Neural crest cell (in vitro differentiated cells): ENCODE results near the gene DEFB128. TPM values are rescaled to one million over a fixed set of nuclear protein-coding genes. Genes with fewer than 3 reads are reported as not detected.

Experiments
- DNase-seq: peaks from one replicate; pipeline ENCODE4 v3.0.0; 2021; ENCODE audit warnings: low read depth, mixed read lengths, low spot score
- H3K27ac Mint-ChIP-seq: one replicate; pipeline ENCODE4 v1.8.0; 2021; ENCODE audit warnings: mild to moderate bottlenecking, mixed read lengths; ENCODE audit not compliant: unreplicated experiment
- H3K27me3 Mint-ChIP-seq: 2 replicates; pipeline ENCODE4 v1.8.0; 2021; ENCODE audit warnings: low read depth, mild to moderate bottlenecking, mixed read lengths
- H3K36me3 Mint-ChIP-seq: 2 replicates; pipeline ENCODE4 v1.8.0; 2021; ENCODE audit warnings: low read depth, mild to moderate bottlenecking, mixed read lengths
- H3K4me1 Mint-ChIP-seq: 2 replicates; pipeline ENCODE4 v1.8.0; 2021; ENCODE audit warnings: mixed read lengths
- H3K4me3 Mint-ChIP-seq: one replicate; pipeline ENCODE4 v1.8.0; 2021; ENCODE audit warnings: mild to moderate bottlenecking, mixed read lengths
- H3K9me3 Mint-ChIP-seq: 2 replicates; pipeline ENCODE4 v1.8.0; 2021; ENCODE audit warnings: mixed read lengths
- total RNA-seq: library from RNA; stranded (reverse); gene quantifications from 2 replicates; pipeline ENCODE4 v1.2.1, GENCODE V29; 2021
- TF ChIP-seq, protein P1 (sequence below): fragments of 200-600 bp; sonication (generic); conservative IDR thresholded peaks from 2 replicates; pipeline ENCODE4 v1.5.0; 2021; ENCODE audit warnings: antibody characterized with exemption, mild to moderate bottlenecking

Gene DEFB128
- total RNA-seq, 1 donor from 2014 or later, result not detected

DNA sequence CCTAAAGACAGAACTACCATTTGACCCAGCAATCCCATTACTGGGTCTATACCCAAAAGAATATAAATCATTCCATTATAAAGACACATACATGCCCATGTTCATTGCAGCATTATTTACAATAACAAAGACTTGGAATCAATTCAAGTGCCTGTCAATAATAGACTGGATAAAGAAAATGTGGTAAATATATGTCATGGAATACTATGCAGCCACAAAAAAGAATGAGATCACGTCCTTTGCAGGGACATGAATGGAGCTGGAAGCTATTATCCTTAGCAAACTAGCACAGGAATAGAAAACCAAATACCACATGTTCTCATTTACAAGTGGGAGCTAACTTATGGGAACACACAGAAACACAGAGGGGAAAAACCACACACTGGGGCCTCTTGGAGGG, 8.7 kb upstream of the DEFB128 start:
- H3K36me3 Mint-ChIP-seq, result no peaks in the 10 kb centered on the region

DNA sequence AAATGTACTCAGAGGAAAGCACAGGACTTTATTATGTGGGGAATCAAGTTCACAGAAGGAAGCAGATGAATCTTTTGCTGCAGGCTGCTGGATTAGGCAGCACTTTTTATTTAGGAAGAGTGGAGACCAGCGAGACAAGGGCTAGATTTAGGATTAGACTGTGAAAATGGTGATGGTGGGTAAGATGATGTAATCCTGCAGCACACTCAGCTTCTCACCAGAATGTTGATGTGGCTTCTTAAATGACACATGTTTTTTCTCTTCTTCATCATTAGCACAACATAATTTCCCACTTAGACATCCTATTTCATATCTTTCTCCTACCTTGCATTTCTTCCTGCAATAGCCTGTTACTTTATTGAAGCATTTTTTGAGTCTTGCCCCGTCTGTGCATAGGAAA, 1.8 kb downstream of the DEFB128 start:
- H3K27ac Mint-ChIP-seq, result no peak overlapping the region
- peaks cover 98% of the 10 kb centered on the region for H3K27me3 Mint-ChIP-seq
- no peak overlapping the region for H3K4me3 Mint-ChIP-seq
- H3K9me3 Mint-ChIP-seq, result peaks cover 12% of the 10 kb centered on the region
- H3K36me3 Mint-ChIP-seq, result peaks cover 2% of the 10 kb centered on the region
- DNase-seq, result no peak
- no peaks in the 10 kb centered on the region for H3K4me1 Mint-ChIP-seq
- TF ChIP-seq, protein P1, sequence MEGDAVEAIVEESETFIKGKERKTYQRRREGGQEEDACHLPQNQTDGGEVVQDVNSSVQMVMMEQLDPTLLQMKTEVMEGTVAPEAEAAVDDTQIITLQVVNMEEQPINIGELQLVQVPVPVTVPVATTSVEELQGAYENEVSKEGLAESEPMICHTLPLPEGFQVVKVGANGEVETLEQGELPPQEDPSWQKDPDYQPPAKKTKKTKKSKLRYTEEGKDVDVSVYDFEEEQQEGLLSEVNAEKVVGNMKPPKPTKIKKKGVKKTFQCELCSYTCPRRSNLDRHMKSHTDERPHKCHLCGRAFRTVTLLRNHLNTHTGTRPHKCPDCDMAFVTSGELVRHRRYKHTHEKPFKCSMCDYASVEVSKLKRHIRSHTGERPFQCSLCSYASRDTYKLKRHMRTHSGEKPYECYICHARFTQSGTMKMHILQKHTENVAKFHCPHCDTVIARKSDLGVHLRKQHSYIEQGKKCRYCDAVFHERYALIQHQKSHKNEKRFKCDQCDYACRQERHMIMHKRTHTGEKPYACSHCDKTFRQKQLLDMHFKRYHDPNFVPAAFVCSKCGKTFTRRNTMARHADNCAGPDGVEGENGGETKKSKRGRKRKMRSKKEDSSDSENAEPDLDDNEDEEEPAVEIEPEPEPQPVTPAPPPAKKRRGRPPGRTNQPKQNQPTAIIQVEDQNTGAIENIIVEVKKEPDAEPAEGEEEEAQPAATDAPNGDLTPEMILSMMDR, result no peak

More for the DNA sequence above, 8.7 kb upstream of the DEFB128 start:
- Mint-ChIP-seq H3K4me3 (no peak overlapping the region), H3K27ac (no peak overlapping the region), H3K27me3 (peaks cover 91% of the 10 kb centered on the region), H3K4me1 (no peaks in the 10 kb centered on the region), H3K9me3 (peaks cover 3% of the 10 kb centered on the region)
- DNase-seq, result no peak
- TF ChIP-seq, protein P1, result no peak

DNA sequence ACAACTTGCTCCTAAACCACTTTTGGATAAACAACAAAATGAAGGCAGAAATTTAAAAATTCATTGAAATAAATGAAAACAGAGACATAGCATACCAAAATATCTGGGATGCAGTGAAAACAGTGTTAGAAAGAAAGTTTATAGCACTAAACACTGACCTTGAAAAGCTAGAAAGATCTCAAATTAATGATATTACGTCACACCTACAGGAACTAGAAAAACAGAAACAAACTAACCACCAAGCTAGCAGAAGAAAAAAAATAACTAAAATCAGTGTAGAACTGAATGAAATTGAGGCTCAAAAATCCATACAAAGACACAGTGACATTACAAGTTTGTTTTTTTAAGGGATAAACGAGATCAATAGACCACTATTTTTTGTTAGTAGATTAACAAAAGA, 5.2 kb downstream of the DEFB128 start:
- Mint-ChIP-seq H3K27ac (no peak overlapping the region), H3K36me3 (peaks cover 2% of the 10 kb centered on the region), H3K9me3 (peaks cover 14% of the 10 kb centered on the region), H3K4me3 (no peak overlapping the region), H3K27me3 (peaks cover 95% of the 10 kb centered on the region), H3K4me1 (no peaks in the 10 kb centered on the region)
- no peak for DNase-seq
- TF ChIP-seq, protein P1, result no peak

DNA sequence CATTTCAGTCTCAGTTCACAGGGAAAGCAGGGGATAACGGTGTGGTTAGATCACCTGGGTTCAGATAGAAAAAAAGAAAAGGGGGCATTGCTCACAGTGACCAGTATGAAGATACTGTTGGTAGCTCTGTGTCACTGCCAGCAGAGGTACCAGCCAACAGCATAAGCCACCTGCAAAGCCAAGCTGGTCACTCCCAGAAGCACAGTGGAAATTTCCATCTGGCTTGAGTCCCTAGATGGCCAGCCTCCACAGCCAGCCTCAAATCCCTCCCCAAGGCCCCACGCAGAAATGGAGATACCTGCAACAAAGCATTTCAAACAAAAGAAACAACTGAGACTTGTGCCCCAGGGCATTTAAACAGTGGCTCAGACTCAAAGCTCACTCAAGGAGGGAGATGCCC, 20.6 kb downstream of the DEFB128 start:
- H3K27me3 Mint-ChIP-seq, result peaks cover 70% of the 10 kb centered on the region
- H3K36me3 Mint-ChIP-seq, result no peaks in the 10 kb centered on the region
- DNase-seq, result no peak
- no peak overlapping the region for H3K27ac Mint-ChIP-seq
- no peak overlapping the region for H3K4me3 Mint-ChIP-seq
- TF ChIP-seq, protein P1, result no peak
- H3K4me1 Mint-ChIP-seq, result no peaks in the 10 kb centered on the region
- H3K9me3 Mint-ChIP-seq, result no peaks in the 10 kb centered on the region

DNA sequence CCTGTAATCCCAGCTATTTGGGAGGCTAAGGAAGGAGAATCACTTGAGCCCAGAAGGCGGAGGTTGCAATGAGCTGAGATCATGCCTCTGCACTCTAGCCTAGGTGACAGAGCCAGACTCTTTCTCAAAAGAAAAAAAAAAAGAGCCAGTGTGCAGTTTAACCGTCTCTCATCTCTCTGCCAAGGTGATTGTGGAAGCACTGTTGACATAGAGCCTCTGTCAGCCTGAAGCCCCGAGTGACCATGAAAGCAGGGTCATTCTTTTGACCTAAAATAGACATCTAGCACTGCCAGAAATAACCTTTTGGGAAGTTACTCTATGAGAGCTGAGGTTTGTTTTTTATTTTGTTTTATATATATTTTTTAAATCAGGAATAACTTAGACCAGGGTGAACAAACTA, 24.9 kb downstream of the DEFB128 start:
- TF ChIP-seq, protein P1, result no peak
- Mint-ChIP-seq H3K27ac (no peak overlapping the region), H3K9me3 (no peaks in the 10 kb centered on the region)

DNA sequence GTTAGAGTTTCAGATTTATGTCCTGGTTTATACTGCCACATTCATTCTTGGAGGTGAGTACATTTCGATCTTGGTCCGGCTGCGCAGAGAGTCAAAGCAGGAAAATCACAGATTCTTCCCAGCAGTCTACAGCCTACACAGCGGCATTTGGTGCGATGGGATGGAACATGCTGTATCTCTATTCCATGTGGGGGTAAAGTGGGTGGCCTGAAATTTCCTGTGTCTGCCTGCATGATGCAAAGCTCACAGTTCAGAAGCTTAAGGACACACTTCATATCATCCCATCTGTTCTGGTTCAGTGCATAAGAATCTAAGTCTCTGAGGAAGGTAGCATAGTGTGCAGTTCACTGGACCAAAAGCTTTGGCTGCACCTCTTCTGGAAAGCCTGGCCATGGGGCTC, 32.4 kb downstream of the DEFB128 start, which contains the start of gene DEFB127:
Gene DEFB127, plus strand, starts transcription at position 301 of the 400 bp plus-strand sequence. Its CDS starts 91 bp downstream, at position 392.
- H3K4me3 Mint-ChIP-seq, result no peak within 1 kb of the TSS
- DNase-seq, result no peak
- no peaks in the 10 kb centered on the region for H3K36me3 Mint-ChIP-seq
- H3K27ac Mint-ChIP-seq, result no peak within 1 kb of the TSS
- H3K4me1 Mint-ChIP-seq, result no peaks in the 10 kb centered on the region
- H3K9me3 Mint-ChIP-seq, result no peaks in the 10 kb centered on the region
- TF ChIP-seq, protein P1, result no peak
- peaks cover 79% of the 10 kb centered on the region for H3K27me3 Mint-ChIP-seq

More for the DNA sequence above, 24.9 kb downstream of the DEFB128 start:
- Mint-ChIP-seq H3K36me3 (no peaks in the 10 kb centered on the region), H3K4me3 (no peak overlapping the region), H3K4me1 (no peaks in the 10 kb centered on the region), H3K27me3 (peaks cover 73% of the 10 kb centered on the region)
- DNase-seq, result no peak
